Neural crest cell (in vitro differentiated cells): ENCODE measurements around the gene NCAPD2. TPM values are rescaled to one million over a fixed set of nuclear protein-coding genes. Genes with fewer than 3 reads are reported as not detected.

Experiments used
- DNase-seq: peaks from one replicate; pipeline ENCODE4 v3.0.0; 2021; ENCODE audit warnings: low read depth, mixed read lengths, low spot score
- H3K27ac Mint-ChIP-seq: one replicate; pipeline ENCODE4 v1.8.0; 2021; ENCODE audit warnings: mild to moderate bottlenecking, mixed read lengths; ENCODE audit not compliant: unreplicated experiment
- H3K27me3 Mint-ChIP-seq: 2 replicates; pipeline ENCODE4 v1.8.0; 2021; ENCODE audit warnings: low read depth, mild to moderate bottlenecking, mixed read lengths
- H3K36me3 Mint-ChIP-seq: 2 replicates; pipeline ENCODE4 v1.8.0; 2021; ENCODE audit warnings: low read depth, mild to moderate bottlenecking, mixed read lengths
- H3K4me1 Mint-ChIP-seq: 2 replicates; pipeline ENCODE4 v1.8.0; 2021; ENCODE audit warnings: mixed read lengths
- H3K4me3 Mint-ChIP-seq: one replicate; pipeline ENCODE4 v1.8.0; 2021; ENCODE audit warnings: mild to moderate bottlenecking, mixed read lengths
- H3K9me3 Mint-ChIP-seq: 2 replicates; pipeline ENCODE4 v1.8.0; 2021; ENCODE audit warnings: mixed read lengths
- CTCF ChIP-seq: fragments of 200-600 bp; sonication (generic); conservative IDR thresholded peaks from 2 replicates; pipeline ENCODE4 v1.5.0; 2021; ENCODE audit warnings: antibody characterized with exemption, mild to moderate bottlenecking
- total RNA-seq: library from RNA; stranded (reverse); gene quantifications from 2 replicates; pipeline ENCODE4 v1.2.1, GENCODE V29; 2021

The NCAPD2 gene
- total RNA-seq, 1 donor from 2014 or later: 133 TPM

- Mint-ChIP-seq H3K36me3 (peaks cover 3% of the 10 kb centered on the region), H3K9me3 (no peaks in the 10 kb centered on the region), H3K27ac (no peak overlapping the region), H3K4me1 (peaks cover 19% of the 10 kb centered on the region), H3K4me3 (peak overlapping the region; percentile 66), H3K27me3 (no peaks in the 10 kb centered on the region)
- TF ChIP-seq CTCF: no peak
- DNase-seq: no peak
Measured at GRCh38 chr12:6468283-6468575, 25.7 kb upstream of the NCAPD2 start.

- TF ChIP-seq CTCF: no peak
- no peaks in the 10 kb centered on the region for H3K9me3 Mint-ChIP-seq
- no peaks in the 10 kb centered on the region for H3K27me3 Mint-ChIP-seq
- H3K36me3 Mint-ChIP-seq: peaks cover 2% of the 10 kb centered on the region
- peak overlapping the region; percentile 66 for H3K4me3 Mint-ChIP-seq
- no peak overlapping the region for H3K27ac Mint-ChIP-seq
- no peak for DNase-seq
- H3K4me1 Mint-ChIP-seq: peaks cover 19% of the 10 kb centered on the region
Measured at GRCh38 chr12:6469092-6469491, 24.8 kb upstream of the NCAPD2 start.

- DNase-seq: no peak
- Mint-ChIP-seq H3K27ac (no peak overlapping the region), H3K36me3 (no peaks in the 10 kb centered on the region), H3K9me3 (no peaks in the 10 kb centered on the region), H3K27me3 (peaks cover 2% of the 10 kb centered on the region), H3K4me3 (peak overlapping the region; percentile 92), H3K4me1 (peaks cover 23% of the 10 kb centered on the region)
- no peak for TF ChIP-seq CTCF
Measured at GRCh38 chr12:6469609-6470374, 24.1 kb upstream of the NCAPD2 start.

GRCh38 chr12:6470375-6471163 lies 23.3 kb upstream of the NCAPD2 start, which contains the start of gene VAMP1:
TSS of gene VAMP1 (minus strand) at chr12:6470677. CDS start at chr12:6470531, 146 bp downstream.
- no peaks in the 10 kb centered on the region for H3K9me3 Mint-ChIP-seq
- peak within 1 kb of the TSS; percentile 92 for H3K4me3 Mint-ChIP-seq
- H3K27me3 Mint-ChIP-seq: peaks cover 3% of the 10 kb centered on the region
- TF ChIP-seq CTCF: no peak
- no peaks in the 10 kb centered on the region for H3K36me3 Mint-ChIP-seq
- peak within 1 kb of the TSS; percentile 93 for H3K27ac Mint-ChIP-seq
- peaks cover 24% of the 10 kb centered on the region for H3K4me1 Mint-ChIP-seq
- peak; percentile 97 for DNase-seq

- DNase-seq: no peak
- no peak for TF ChIP-seq CTCF
- peak overlapping the region; percentile 3 for H3K4me3 Mint-ChIP-seq
- H3K27ac Mint-ChIP-seq: no peak overlapping the region
- H3K36me3 Mint-ChIP-seq: no peaks in the 10 kb centered on the region
- no peaks in the 10 kb centered on the region for H3K9me3 Mint-ChIP-seq
- peaks cover 24% of the 10 kb centered on the region for H3K4me1 Mint-ChIP-seq
- H3K27me3 Mint-ChIP-seq: peaks cover 3% of the 10 kb centered on the region
Measured at GRCh38 chr12:6471989-6472360, 21.9 kb upstream of the NCAPD2 start.
